ENCODE results near the gene AFF1. TPM values are rescaled to one million over a fixed set of nuclear protein-coding genes. Genes with fewer than 3 reads are reported as not detected.
"Not testable (repeated sequence)": the region's sequence is repeated elsewhere in the genome, so short reads cannot be mapped to it uniquely, and the experiment has no call there.

The AFF1 gene
- total RNA-seq, 1 experiment from 2014 or later = 14.5 TPM

- Histone ChIP-seq H3K36me3 (peaks cover 4% of the 10 kb centered on the region; the same call in 1 of the 2 replicates), H3K27ac (no peak overlapping the region), H3K9me3 (replicated peaks) (no peaks in the 10 kb centered on the region), H3K27me3 (replicated peaks) (no peaks in the 10 kb centered on the region), H3K4me1 (replicated peaks) (no peaks in the 10 kb centered on the region; the same call in 1 of the 2 replicates), H3K4me3 (no peak overlapping the region)
- no peak for DNase-seq (ENCODE audit: low read depth in 1 of 2, low spot score in 2 of 2)
These were observed 36.5 kb downstream of the AFF1 start for GRCh38 chr4:86971355-86971683.

GRCh38 chr4:86972997-86973396, 38.2 kb downstream of the AFF1 start:
- H3K36me3 ChIP-seq = no peaks in the 10 kb centered on the region
- H3K4me3 ChIP-seq = no peak overlapping the region
- H3K4me1 ChIP-seq (replicated peaks) = peaks cover 6% of the 10 kb centered on the region
- H3K27me3 ChIP-seq (replicated peaks) = no peaks in the 10 kb centered on the region
- H3K27ac ChIP-seq = no peak overlapping the region
- no peak for DNase-seq (ENCODE audit: low read depth in 1 of 2, low spot score in 2 of 2)
- no peaks in the 10 kb centered on the region for H3K9me3 ChIP-seq (replicated peaks)

GRCh38 chr4:86973668-86974067, 38.9 kb downstream of the AFF1 start:
- Histone ChIP-seq H3K9me3 (replicated peaks) (no peaks in the 10 kb centered on the region), H3K36me3 (no peaks in the 10 kb centered on the region), H3K27ac (no peak overlapping the region), H3K4me1 (replicated peaks) (peaks cover 6% of the 10 kb centered on the region), H3K4me3 (no peak overlapping the region), H3K27me3 (replicated peaks) (no peaks in the 10 kb centered on the region)
- no peak for DNase-seq (ENCODE audit: low read depth in 1 of 2, low spot score in 2 of 2)

- H3K27ac ChIP-seq = no peak overlapping the region
- H3K27me3 ChIP-seq (replicated peaks) = no peaks in the 10 kb centered on the region
- no peaks in the 10 kb centered on the region for H3K9me3 ChIP-seq (replicated peaks)
- H3K4me1 ChIP-seq (replicated peaks) = peaks cover 6% of the 10 kb centered on the region
- no peak for DNase-seq (ENCODE audit: low read depth in 1 of 2, low spot score in 2 of 2)
- H3K36me3 ChIP-seq = no peaks in the 10 kb centered on the region
- H3K4me3 ChIP-seq = no peak overlapping the region
These were observed 39.8 kb downstream of the AFF1 start for GRCh38 chr4:86974551-86974994.

GRCh38 chr4:86975927-86976326, 41.1 kb downstream of the AFF1 start:
- H3K27ac ChIP-seq = no peak overlapping the region
- no peaks in the 10 kb centered on the region for H3K27me3 ChIP-seq (replicated peaks)
- peaks cover 6% of the 10 kb centered on the region for H3K4me1 ChIP-seq (replicated peaks)
- no peak overlapping the region for H3K4me3 ChIP-seq
- no peaks in the 10 kb centered on the region for H3K9me3 ChIP-seq (replicated peaks)
- no peaks in the 10 kb centered on the region for H3K36me3 ChIP-seq
- DNase-seq (ENCODE audit: low read depth in 1 of 2, low spot score in 2 of 2) = no peak

GRCh38 chr4:86976801-86977485, 42.1 kb downstream of the AFF1 start:
- Histone ChIP-seq H3K4me1 (replicated peaks) (peaks cover 6% of the 10 kb centered on the region), H3K27ac (no peak overlapping the region), H3K4me3 (no peak overlapping the region), H3K36me3 (0 out of 2 replicates have a peak, but pooled peaks cover 6% of the 10 kb centered on the region), H3K27me3 (replicated peaks) (no peaks in the 10 kb centered on the region), H3K9me3 (replicated peaks) (no peaks in the 10 kb centered on the region)
- no peak for DNase-seq (ENCODE audit: low read depth in 1 of 2, low spot score in 2 of 2)

- Histone ChIP-seq H3K27me3 (replicated peaks) (no peaks in the 10 kb centered on the region), H3K4me1 (replicated peaks) (peaks cover 6% of the 10 kb centered on the region), H3K36me3 (0 out of 2 replicates have a peak, but pooled peaks cover 6% of the 10 kb centered on the region), H3K27ac (peak overlapping the region; percentile 48), H3K4me3 (no peak overlapping the region), H3K9me3 (replicated peaks) (no peaks in the 10 kb centered on the region)
- peak; percentile 51 to 62 for DNase-seq (ENCODE audit: low read depth in 1 of 2, low spot score in 2 of 2)
These were observed 42.9 kb downstream of the AFF1 start for GRCh38 chr4:86977621-86978184.

GRCh38 chr4:86978709-86979108, 43.9 kb downstream of the AFF1 start:
- Histone ChIP-seq H3K36me3 (0 out of 2 replicates have a peak, but pooled peaks cover 6% of the 10 kb centered on the region), H3K9me3 (replicated peaks) (no peaks in the 10 kb centered on the region), H3K27ac (no peak overlapping the region), H3K27me3 (replicated peaks) (no peaks in the 10 kb centered on the region), H3K4me3 (no peak overlapping the region), H3K4me1 (replicated peaks) (peaks cover 6% of the 10 kb centered on the region)
- DNase-seq (ENCODE audit: low read depth in 1 of 2, low spot score in 2 of 2) = no peak

- Histone ChIP-seq H3K27ac (no peak overlapping the region), H3K4me1 (replicated peaks) (peaks cover 6% of the 10 kb centered on the region), H3K4me3 (no peak overlapping the region), H3K36me3 (0 out of 2 replicates have a peak, but pooled peaks cover 6% of the 10 kb centered on the region), H3K27me3 (replicated peaks) (no peaks in the 10 kb centered on the region), H3K9me3 (replicated peaks) (no peaks in the 10 kb centered on the region)
- no peak for DNase-seq (ENCODE audit: low read depth in 1 of 2, low spot score in 2 of 2)
These were observed 45.4 kb downstream of the AFF1 start for GRCh38 chr4:86980230-86980629.

GRCh38 chr4:86981789-86982188, 47.0 kb downstream of the AFF1 start:
- no peak for DNase-seq (ENCODE audit: low read depth in 1 of 2, low spot score in 2 of 2)
- no peak overlapping the region for H3K27ac ChIP-seq
- no peaks in the 10 kb centered on the region for H3K27me3 ChIP-seq (replicated peaks)
- H3K9me3 ChIP-seq (replicated peaks) = no peaks in the 10 kb centered on the region
- no peak overlapping the region for H3K4me3 ChIP-seq
- 0 out of 2 replicates have a peak, but pooled peaks cover 6% of the 10 kb centered on the region for H3K36me3 ChIP-seq
- peaks cover 6% of the 10 kb centered on the region for H3K4me1 ChIP-seq (replicated peaks)

GRCh38 chr4:86985852-86986251, 51.0 kb downstream of the AFF1 start:
- H3K9me3 ChIP-seq (replicated peaks); H3K4me3 ChIP-seq; H3K27ac ChIP-seq; H3K27me3 ChIP-seq (replicated peaks); H3K4me1 ChIP-seq (replicated peaks); DNase-seq (ENCODE audit: low read depth in 1 of 2, low spot score in 2 of 2): not testable (repeated sequence)
- H3K36me3 ChIP-seq = peaks cover 18% of the 10 kb centered on the region; the same call in 1 of the 2 replicates

GRCh38 chr4:86989658-86990057, 54.8 kb downstream of the AFF1 start:
- peaks cover 18% of the 10 kb centered on the region; the same call in 1 of the 2 replicates for H3K36me3 ChIP-seq
- H3K27ac ChIP-seq; DNase-seq (ENCODE audit: low read depth in 1 of 2, low spot score in 2 of 2); H3K4me3 ChIP-seq; H3K9me3 ChIP-seq (replicated peaks); H3K4me1 ChIP-seq (replicated peaks); H3K27me3 ChIP-seq (replicated peaks): not testable (repeated sequence)

GRCh38 chr4:86990510-86990909, 55.7 kb downstream of the AFF1 start:
- H3K27ac ChIP-seq = no peak overlapping the region
- H3K27me3 ChIP-seq (replicated peaks) = no peaks in the 10 kb centered on the region
- peaks cover 18% of the 10 kb centered on the region; the same call in 1 of the 2 replicates for H3K36me3 ChIP-seq
- H3K9me3 ChIP-seq (replicated peaks) = no peaks in the 10 kb centered on the region
- H3K4me3 ChIP-seq = no peak overlapping the region
- DNase-seq (ENCODE audit: low read depth in 1 of 2, low spot score in 2 of 2) = no peak
- H3K4me1 ChIP-seq (replicated peaks) = no peaks in the 10 kb centered on the region

- Histone ChIP-seq H3K9me3 (replicated peaks) (no peaks in the 10 kb centered on the region), H3K4me3 (no peak overlapping the region), H3K27me3 (replicated peaks) (no peaks in the 10 kb centered on the region), H3K36me3 (peaks cover 18% of the 10 kb centered on the region; the same call in 1 of the 2 replicates), H3K27ac (no peak overlapping the region), H3K4me1 (replicated peaks) (no peaks in the 10 kb centered on the region)
- DNase-seq (ENCODE audit: low read depth in 1 of 2, low spot score in 2 of 2) = no peak
These were observed 57.2 kb downstream of the AFF1 start for GRCh38 chr4:86991994-86992393.

Measured in SJSA1 (cell line).